ENCODE measurements around the gene BCAS3.

DNA sequence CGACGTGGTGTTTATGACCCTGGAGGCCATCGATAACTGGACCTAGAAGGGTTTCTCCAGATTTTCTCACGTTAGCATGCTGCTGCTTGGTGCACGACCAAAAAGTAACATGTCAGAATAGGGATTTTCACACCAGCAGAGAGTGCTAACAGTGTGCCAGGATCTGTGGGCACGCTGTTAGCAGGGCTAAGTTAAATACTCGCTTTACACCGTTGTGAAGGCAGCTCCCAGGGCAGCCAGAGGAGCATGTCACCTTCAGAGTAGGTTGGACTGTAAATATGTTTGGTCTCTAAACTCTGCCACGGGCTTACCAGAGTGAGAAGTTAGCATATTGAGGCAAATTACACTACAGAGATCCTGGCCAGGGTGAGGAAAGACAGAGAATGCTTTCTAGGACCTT lies 608.8 kb downstream of the BCAS3 start:
- TF ChIP-seq, protein P1, sequence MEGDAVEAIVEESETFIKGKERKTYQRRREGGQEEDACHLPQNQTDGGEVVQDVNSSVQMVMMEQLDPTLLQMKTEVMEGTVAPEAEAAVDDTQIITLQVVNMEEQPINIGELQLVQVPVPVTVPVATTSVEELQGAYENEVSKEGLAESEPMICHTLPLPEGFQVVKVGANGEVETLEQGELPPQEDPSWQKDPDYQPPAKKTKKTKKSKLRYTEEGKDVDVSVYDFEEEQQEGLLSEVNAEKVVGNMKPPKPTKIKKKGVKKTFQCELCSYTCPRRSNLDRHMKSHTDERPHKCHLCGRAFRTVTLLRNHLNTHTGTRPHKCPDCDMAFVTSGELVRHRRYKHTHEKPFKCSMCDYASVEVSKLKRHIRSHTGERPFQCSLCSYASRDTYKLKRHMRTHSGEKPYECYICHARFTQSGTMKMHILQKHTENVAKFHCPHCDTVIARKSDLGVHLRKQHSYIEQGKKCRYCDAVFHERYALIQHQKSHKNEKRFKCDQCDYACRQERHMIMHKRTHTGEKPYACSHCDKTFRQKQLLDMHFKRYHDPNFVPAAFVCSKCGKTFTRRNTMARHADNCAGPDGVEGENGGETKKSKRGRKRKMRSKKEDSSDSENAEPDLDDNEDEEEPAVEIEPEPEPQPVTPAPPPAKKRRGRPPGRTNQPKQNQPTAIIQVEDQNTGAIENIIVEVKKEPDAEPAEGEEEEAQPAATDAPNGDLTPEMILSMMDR (IDR thresholded peaks at IDR 0.05; ENCODE audit: low read depth, low read length, missing input control), result no peak
- no peak for TF ChIP-seq RAD21 (IDR thresholded peaks at IDR 0.05)
- no peak for TF ChIP-seq FOXA1 (IDR thresholded peaks at IDR 0.05)
- no peak for TF ChIP-seq GABPA (IDR thresholded peaks at IDR 0.05 in 1 of 2, conservative IDR thresholded peaks at IDR 0.05 in 1 of 2)
